Thyroid gland (tissue), 4 donors: ENCODE measurements around the gene APOBR. TPM values are rescaled to one million over a fixed set of nuclear protein-coding genes. Genes with fewer than 3 reads are reported as not detected.

Experiments used
- DNase-seq, 2 donors: peaks; one replicate each; pipeline ENCODE4 v3.0.0-alpha.2; 2019
- H3K27ac ChIP-seq, 3 donors: fragments of 200-600 bp; sonication (generic); 1 replicate in 2 of 3; 2 replicates in 1 of 3; pipeline ENCODE4 v1.5.1; 2016 to 2019; ENCODE audit warnings: mild to moderate bottlenecking in 1 of 3, moderate library complexity in 1 of 3
- H3K27me3 ChIP-seq: fragments of 200-600 bp; sonication (generic); one replicate; pipeline ENCODE4 v1.5.1; 2019
- H3K36me3 ChIP-seq, 2 donors: fragments of 200-600 bp; sonication (generic); one replicate each; pipeline ENCODE4 v1.5.1; 2016 to 2019
- H3K4me1 ChIP-seq, 2 donors: fragments of 200-600 bp; sonication (generic); one replicate each; pipeline ENCODE4 v1.5.1; 2017 to 2019
- H3K4me3 ChIP-seq, 3 donors: fragments of 200-600 bp; sonication (generic); replicated peaks in 1 of 3; 1 replicate in 2 of 3; 2 replicates in 1 of 3; pipeline ENCODE4 v1.5.1; 2016; ENCODE audit warnings: mild to moderate bottlenecking in 1 of 3
- H3K9me3 ChIP-seq: fragments of 200-600 bp; sonication (generic); one replicate; pipeline ENCODE4 v1.5.1; 2017
- POLR2A ChIP-seq, 2 donors: fragments of 450-650 bp; IDR thresholded peaks; one replicate each; pipeline ENCODE4 v1.6.1; 2017; ENCODE audit warnings: antibody characterized with exemption in 2 of 2, mild to moderate bottlenecking in 2 of 2, moderate library complexity in 1 of 2
- WGBS, 2 donors: methylation state at CpG; one replicate each; pipeline ENCODE4 v1.1.5; 2017; 5-methylcytosine and 5-hydroxymethylcytosine counted together
- intact Hi-C: fragments of 100-400 bp; cut with DNase I; formaldehyde crosslinking; loops from one replicate; pipeline ENCODE4 v1.15.1; 2023
- total RNA-seq, 4 donors: library from RNA; depleted of rRNA; stranded (reverse); fragments of >200 nt; gene quantifications; one replicate each; pipeline ENCODE4 v1.2.3, GENCODE V29; 2016
- TF ChIP-seq, protein P1 (sequence below), 6 experiments: fragments of 200-600 bp in 3 of 6; fragments of 450-650 bp in 3 of 6; sonication (generic) in 3 of 6; IDR thresholded peaks; one replicate each; pipeline ENCODE4 v1.5.1; 2016 to 2019; ENCODE audit warnings: antibody characterized with exemption in 6 of 6, mild to moderate bottlenecking in 2 of 6, inconsistent platforms in 1 of 6, moderate library complexity in 1 of 6

The APOBR gene
- total RNA-seq, 4 donors from 2014 or later: 0.42 to 1.1 (median 0.78) TPM

DNA sequence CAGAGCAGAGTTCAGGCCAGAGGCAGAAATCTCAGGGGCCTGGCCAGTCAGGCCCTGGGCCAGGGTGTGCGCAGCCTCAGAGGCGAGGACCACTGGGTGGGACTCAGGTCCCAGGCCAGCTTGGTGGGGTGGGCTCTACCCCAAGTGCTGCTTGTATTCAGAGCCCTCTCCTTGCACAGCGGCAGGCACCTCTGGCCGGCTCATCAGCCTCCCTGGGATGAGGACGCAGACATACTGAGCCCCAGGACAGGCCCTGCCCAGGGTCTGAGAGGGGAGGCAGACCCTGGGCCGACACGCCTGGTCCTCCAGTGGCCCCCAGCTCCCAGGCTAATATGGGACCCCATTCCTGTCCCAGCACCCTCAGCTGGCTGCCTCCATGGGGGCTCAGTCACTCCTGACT lies 19.8 kb downstream of the APOBR start:
- H3K4me3 ChIP-seq: no peak overlapping the region
- no peaks in the 10 kb centered on the region for H3K4me1 ChIP-seq
- H3K9me3 ChIP-seq: no peaks in the 10 kb centered on the region
- intact Hi-C loops: no loop called here
- DNase-seq: no peak
- no peak overlapping the region for H3K27ac ChIP-seq
- no peaks in the 10 kb centered on the region for H3K27me3 ChIP-seq
- WGBS, 2 donors: 94 to 95% methylated on average over 3 to 7 of the region's 7 CpGs
- TF ChIP-seq POLR2A (IDR thresholded peaks at IDR 0.05): no peak
- TF ChIP-seq, protein P1, sequence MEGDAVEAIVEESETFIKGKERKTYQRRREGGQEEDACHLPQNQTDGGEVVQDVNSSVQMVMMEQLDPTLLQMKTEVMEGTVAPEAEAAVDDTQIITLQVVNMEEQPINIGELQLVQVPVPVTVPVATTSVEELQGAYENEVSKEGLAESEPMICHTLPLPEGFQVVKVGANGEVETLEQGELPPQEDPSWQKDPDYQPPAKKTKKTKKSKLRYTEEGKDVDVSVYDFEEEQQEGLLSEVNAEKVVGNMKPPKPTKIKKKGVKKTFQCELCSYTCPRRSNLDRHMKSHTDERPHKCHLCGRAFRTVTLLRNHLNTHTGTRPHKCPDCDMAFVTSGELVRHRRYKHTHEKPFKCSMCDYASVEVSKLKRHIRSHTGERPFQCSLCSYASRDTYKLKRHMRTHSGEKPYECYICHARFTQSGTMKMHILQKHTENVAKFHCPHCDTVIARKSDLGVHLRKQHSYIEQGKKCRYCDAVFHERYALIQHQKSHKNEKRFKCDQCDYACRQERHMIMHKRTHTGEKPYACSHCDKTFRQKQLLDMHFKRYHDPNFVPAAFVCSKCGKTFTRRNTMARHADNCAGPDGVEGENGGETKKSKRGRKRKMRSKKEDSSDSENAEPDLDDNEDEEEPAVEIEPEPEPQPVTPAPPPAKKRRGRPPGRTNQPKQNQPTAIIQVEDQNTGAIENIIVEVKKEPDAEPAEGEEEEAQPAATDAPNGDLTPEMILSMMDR (IDR thresholded peaks at IDR 0.05): no peak
- no peaks in the 10 kb centered on the region for H3K36me3 ChIP-seq

DNA sequence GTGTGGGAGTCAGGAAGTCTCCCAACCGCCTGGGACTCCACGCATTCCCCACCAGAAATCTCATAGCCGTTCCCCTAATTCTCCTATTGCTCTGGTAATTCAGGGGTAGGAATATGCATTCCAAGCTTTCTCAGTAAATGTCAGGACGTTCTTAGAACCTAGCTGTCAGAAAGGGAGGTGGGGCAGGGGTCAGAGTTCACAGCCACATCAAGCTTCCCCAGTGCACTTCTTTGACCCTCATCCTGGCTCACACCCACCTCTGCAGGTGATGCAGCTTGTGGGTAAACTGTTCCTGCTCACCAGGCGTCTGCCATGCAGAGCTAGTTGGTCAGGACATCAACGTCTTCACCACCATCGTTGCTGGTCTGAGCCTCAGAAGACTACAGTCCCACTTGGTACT lies 26.2 kb downstream of the APOBR start:
- Histone ChIP-seq H3K36me3 (no peaks in the 10 kb centered on the region), H3K4me1 (peaks cover 23 to 44% of the 10 kb centered on the region in 2 donors), H3K4me3 (no peak overlapping the region), H3K27ac (no peak overlapping the region), H3K27me3 (no peaks in the 10 kb centered on the region), H3K9me3 (no peaks in the 10 kb centered on the region)
- WGBS, 2 donors: 81 to 91% methylated on average over 7 of the region's 7 CpGs
- intact Hi-C loops: no loop called here
- no peak for DNase-seq
- TF ChIP-seq, protein P1 (IDR thresholded peaks at IDR 0.05): no peak
- no peak for TF ChIP-seq POLR2A (IDR thresholded peaks at IDR 0.05)

DNA sequence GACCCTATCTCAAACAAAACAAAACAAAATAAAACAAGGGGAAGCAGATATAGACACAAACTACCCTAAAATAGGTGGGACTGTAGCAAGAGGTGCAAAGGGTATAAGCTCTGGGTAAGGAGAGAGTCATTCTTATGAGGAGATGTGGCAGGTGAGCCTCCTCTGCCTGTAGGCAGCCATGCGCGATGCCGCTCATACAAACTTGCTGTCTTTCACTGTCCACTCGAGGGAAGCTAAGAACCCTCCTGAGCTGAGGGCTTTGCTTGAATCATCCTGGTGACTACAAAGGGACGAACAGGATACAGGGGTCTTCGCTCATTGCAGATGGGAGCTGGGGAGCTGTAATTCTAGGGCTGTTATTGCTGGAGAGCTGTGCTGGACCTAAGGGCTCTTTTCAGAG lies 27.0 kb downstream of the APOBR start:
- WGBS, 2 donors: 62 to 66% methylated on average over 6 of the region's 6 CpGs
- intact Hi-C loops: no loop called here
- H3K9me3 ChIP-seq: no peaks in the 10 kb centered on the region

DNA sequence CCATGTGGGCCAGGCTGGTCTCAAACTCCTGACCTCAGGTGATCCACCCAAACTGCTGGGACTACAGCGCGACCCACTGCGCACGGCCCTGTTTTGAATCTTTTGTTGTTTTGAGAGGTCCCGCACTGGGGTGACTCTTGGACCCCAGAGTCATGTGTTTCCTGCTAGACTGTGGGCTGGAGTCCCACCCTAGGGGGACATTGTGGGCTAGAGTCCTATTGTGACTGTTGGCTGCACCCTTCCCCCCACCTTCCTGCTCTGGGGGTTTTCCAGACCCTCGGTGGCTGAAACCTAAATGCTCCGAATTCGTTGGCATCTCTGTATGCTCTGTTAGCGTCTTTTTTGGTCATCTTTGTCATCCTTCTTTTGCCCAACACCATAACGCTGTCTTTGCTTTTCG lies 28.3 kb downstream of the APOBR start:
- Histone ChIP-seq H3K4me1 (peaks cover 34 to 60% of the 10 kb centered on the region in 2 donors), H3K36me3 (no peaks in the 10 kb centered on the region), H3K27ac (peak overlapping the region; percentile 78 to 83 (median 80)), H3K9me3 (no peaks in the 10 kb centered on the region), H3K4me3 (no peak overlapping the region), H3K27me3 (no peaks in the 10 kb centered on the region)
- WGBS, 2 donors: 84 to 87% methylated on average over 11 of the region's 11 CpGs
- intact Hi-C loops: no loop called here
- no peak for TF ChIP-seq POLR2A (IDR thresholded peaks at IDR 0.05)
- TF ChIP-seq, protein P1 (IDR thresholded peaks at IDR 0.05): no peak
- no peak for DNase-seq

More for the DNA sequence above, 27.0 kb downstream of the APOBR start:
- no peaks in the 10 kb centered on the region for H3K27me3 ChIP-seq
- no peak overlapping the region for H3K4me3 ChIP-seq
- H3K36me3 ChIP-seq: no peaks in the 10 kb centered on the region
- peak; percentile 59 to 66 for DNase-seq
- peaks cover 31 to 52% of the 10 kb centered on the region in 2 donors for H3K4me1 ChIP-seq
- peak overlapping the region in 2 of 3 donors; percentile 20 to 22 for H3K27ac ChIP-seq
- TF ChIP-seq POLR2A (IDR thresholded peaks at IDR 0.05): no peak
- TF ChIP-seq, protein P1 (IDR thresholded peaks at IDR 0.05): no peak

DNA sequence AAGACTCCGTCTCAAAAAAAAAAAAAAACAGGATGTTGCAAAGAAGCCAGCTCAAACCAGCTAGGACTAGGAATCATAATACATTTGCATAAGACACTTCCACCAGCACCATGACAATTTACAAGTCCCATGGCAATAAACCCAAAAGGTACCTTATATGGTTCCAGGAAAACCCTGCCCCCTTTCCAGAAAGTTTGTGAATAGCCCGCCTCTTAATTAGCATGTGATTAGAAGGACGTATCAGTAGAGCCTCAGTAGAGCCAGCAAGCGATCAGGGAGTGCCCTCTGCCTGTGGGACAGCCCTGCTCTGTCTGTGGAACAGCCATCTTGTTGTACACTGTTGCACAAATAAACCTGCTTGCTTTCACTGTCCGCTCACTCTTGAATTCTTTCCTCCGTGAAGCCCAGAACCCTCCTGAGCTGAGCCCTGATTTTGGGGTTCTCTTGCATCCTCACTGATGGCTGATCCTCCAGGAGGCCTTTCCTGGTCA lies 30.3 kb downstream of the APOBR start:
- Histone ChIP-seq H3K4me3 (no peak overlapping the region), H3K27me3 (no peaks in the 10 kb centered on the region), H3K9me3 (no peaks in the 10 kb centered on the region), H3K4me1 (peaks cover 43 to 71% of the 10 kb centered on the region in 2 donors), H3K27ac (peak overlapping the region; percentile 73 to 80 (median 78)), H3K36me3 (no peaks in the 10 kb centered on the region)
- DNase-seq: peak in 1 of 2 donors; percentile 38
- 75 to 87% methylated on average over 5 to 6 of the region's 6 CpGs for WGBS, 2 donors
- no peak for TF ChIP-seq POLR2A (IDR thresholded peaks at IDR 0.05)
- TF ChIP-seq, protein P1 (IDR thresholded peaks at IDR 0.05): no peak
- intact Hi-C loops: no loop called here
